HG02763 (cell line): ENCODE results near the gene NEU1.
"Not testable (repeated sequence)": the region's sequence is repeated elsewhere in the genome, so short reads cannot be mapped to it uniquely, and the experiment has no call there.

Experiments
- ATAC-seq: cut with Tn5 transposase; IDR thresholded peaks from one replicate; pipeline ENCODE4 v1.9.1; 2021; ENCODE audit warnings: mild to moderate bottlenecking, moderate library complexity; ENCODE audit not compliant: unreplicated experiment

The NEU1 gene

GRCh38 chr6:31862344-31863235 lies at the start of gene NEU1:
NEU1 (minus strand) TSS chr6:31862821; CDS start chr6:31862776, 45 bp downstream.
- ATAC-seq: peak; percentile 92

GRCh38 chr6:31911826-31912585 lies 49.4 kb upstream of the NEU1 start:
- no peak for ATAC-seq

- not testable (repeated sequence) for ATAC-seq
Observed at GRCh38 chr6:31909298-31909697, 46.7 kb upstream of the NEU1 start.

DNA sequence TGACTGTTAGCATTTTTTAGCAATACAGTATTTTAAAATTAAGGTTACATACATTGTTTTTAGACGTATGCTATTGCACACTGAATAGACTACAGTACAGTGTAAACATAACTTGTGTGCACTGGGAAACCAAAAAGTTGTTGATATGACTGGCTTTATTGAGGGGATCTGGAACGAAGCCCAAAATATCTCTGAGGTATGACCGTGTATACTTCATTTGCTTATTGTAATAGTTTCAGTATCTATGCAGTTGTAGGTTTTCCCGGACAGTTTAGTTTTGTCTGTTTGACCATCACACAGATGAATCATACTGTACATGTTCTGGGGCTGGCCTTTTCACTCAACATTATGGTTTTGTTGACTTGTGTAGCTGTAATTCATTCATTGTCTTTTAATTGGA lies 46.2 kb upstream of the NEU1 start:
- ATAC-seq: no peak

- ATAC-seq: not testable (repeated sequence)
Observed at GRCh38 chr6:31908255-31908654, 45.6 kb upstream of the NEU1 start.

DNA sequence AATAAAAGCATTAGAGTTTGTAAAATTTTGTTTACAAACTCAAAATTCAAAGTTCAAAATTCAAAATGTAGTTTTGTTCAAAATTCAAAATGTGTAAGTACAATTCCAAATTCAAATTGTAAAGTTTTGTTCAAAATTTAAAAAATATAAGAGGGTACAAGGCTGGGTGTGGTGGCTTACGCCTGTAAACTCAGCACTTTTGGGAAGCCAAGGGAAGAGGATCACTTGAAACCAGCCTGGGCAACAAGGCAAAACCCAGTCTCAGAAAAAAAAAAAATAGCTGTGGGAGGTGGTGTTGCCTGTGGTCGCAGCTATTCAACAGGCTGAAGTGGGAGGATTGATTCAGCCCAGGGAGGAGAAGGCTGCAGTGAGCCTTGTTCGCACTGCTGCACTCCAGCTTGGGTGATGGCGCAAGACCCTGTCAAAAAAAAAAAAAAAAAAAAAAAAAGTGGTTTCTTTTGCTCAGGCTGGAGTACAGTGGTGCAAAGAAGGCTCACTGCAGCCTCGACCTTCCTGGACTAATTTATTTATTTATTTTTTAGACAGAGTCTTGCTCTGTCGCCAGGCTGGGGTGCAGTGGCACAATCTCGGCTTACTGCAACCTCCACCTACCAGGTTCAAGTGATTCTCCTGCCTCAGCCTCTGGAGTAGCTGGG lies 44.7 kb upstream of the NEU1 start:
- ATAC-seq: no peak

DNA sequence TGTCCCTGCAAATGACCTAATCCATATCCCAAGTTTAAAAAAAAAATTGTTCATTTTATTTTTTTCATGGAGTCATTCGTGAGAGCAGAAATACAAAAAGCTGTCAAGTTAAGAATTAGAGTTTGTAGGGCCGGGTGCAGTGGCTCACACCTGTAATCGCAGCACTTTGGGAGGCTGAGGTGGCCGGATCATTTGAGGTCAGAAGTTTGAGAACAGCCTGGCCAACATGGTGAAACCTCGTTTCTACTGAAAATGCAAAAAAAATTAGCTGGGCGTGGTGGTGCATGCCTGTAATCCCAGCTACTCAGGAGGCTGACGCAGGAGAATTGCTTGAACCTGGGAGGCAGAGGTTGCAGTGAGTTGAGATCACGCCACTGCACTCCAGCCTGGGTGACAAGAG lies 44.1 kb upstream of the NEU1 start:
- not testable (repeated sequence) for ATAC-seq

GRCh38 chr6:31906122-31906521 lies 43.5 kb upstream of the NEU1 start:
- no peak for ATAC-seq

DNA sequence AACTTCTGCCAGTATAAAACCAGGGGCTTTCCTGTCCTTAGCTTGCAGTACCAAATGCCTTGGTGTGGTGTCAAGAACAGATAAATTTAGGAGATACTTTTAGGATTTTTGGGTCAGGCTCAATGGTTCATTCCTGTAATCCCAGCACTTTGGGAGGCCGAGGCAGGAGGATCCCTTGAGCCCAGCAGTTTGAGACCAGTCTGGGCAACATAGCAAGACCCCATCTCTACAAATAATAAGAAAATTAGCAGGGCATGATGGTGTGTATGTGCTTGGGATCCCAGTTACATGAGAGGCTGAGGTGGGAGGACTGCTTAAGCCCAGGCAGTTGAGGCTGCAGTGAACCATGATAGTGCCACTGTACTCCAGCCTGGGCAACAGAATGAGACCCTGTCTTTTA lies 42.4 kb upstream of the NEU1 start:
- no peak for ATAC-seq

GRCh38 chr6:31903957-31904356 lies 41.3 kb upstream of the NEU1 start:
- ATAC-seq: no peak

- ATAC-seq: peak; percentile 58
Observed at GRCh38 chr6:31901953-31902643, 39.5 kb upstream of the NEU1 start, which contains the start of gene ZBTB12. ZBTB12 (minus strand) TSS chr6:31902086; CDS start chr6:31901305, 781 bp downstream.

GRCh38 chr6:31901415-31901952 lies 38.9 kb upstream of the NEU1 start:
- no peak for ATAC-seq

DNA sequence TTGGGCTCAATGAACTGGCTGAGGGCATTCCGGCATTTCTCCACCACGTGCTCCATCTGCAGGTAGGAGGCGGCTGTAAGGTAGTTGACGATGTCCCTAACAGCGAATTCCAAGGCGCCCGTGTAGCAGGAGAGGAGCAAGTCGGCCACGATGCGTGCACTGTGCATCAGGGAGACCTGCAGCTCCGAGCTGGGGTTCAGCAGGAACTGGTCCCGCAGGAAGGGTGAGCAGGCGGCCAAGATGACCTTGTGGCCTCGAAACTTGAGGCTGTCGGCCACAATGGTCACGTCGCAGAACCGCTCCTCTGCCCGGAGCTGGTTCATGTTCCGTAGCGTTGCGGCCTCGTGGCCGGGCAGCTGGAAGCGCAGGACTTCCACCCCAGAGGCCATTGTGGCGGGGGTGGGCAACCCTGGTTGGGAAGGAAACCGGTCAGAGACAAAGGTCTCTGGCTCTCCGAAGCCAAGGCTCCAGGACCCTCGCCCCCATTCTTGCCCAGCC lies 38.3 kb upstream of the NEU1 start:
- ATAC-seq: no peak

- no peak for ATAC-seq
Observed at GRCh38 chr6:31899882-31900722, 37.5 kb upstream of the NEU1 start.

- ATAC-seq: no peak
Observed at GRCh38 chr6:31899215-31899614, 36.6 kb upstream of the NEU1 start.

DNA sequence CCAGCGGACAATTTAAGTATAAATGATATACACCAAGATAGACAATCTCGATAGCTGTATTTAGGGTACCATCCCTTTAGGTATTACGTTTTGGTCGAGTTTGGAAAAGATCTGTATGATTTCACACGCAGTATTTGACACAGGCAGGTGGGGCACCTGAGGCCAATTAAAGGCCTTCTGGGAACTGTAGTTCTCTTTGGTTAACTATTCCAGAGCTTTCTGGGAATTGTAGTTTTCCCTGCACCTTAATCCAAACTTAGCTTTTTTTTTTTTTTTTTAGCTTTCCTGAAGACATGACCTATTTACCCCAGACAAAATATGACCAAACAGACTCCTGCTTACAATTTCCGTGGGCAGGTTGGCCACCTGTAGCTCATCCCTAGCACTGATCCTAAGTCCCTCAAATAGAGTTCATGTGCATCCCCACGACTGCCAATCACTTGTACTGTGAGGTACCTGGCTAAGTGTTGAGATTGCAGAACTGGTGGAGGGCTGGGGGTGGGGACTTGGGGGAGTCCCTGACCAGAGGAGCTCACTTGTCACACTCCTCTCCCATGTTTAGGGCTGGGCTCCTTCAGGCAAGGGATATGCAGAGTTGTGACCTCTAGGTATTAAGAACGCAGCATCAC lies 35.9 kb upstream of the NEU1 start:
- no peak for ATAC-seq

DNA sequence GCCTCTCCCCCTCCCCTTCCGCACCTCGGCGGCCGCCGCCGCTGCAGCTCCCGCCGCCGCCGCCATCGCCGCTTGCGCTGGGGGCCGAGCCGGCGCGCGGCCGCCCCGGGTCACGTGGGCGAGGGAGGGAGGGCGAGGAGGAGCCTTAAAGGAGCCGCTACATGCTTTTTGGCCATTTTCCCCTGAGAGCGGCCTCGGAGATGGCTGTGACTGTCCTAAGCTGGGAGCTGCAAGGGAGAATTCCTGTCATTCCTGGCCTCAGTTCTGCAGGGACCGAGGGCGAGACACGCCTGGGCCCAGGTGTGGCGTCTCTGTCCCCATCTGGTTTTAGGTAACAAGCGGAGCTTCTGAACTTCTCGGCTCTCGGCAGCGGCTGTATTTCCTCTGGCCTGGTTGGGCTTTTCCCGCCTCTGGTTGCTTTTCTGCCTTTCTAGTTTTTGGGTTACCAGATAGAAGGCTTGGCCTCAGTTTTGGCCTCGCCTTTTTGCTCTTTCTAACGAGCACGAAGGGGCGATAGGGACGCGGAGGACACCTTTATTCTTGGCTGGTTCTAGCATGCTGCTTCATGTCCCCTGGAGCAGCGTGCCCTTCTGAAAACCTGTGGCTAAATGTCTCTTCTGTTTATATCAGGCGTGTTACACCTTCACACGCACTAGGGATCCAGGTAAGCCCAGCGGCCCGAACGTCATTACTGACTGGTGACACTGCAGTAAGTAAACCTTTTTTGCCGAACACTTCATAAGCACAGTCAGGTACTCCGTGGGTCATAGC lies 35.2 kb upstream of the NEU1 start, which contains the start of gene EHMT2:
Gene EHMT2, minus strand, starts transcription at position 87 of the 771 bp plus-strand sequence. Its CDS starts 21 bp downstream, at position 66.
- ATAC-seq: peak; percentile 42
